CD4-positive, alpha-beta T cell (primary cell): Measurements from ENCODE around the gene B9D1. TPM values are rescaled to one million over a fixed set of nuclear protein-coding genes. Genes with fewer than 3 reads are reported as not detected.

Experiments used
- ATAC-seq: fragments of 200-7000 bp; cut with Tn5 transposase; one replicate; pipeline ENCODE4 v1.10.0; 2022; ENCODE audit warnings: mild to moderate bottlenecking; ENCODE audit not compliant: poor library complexity
- CTCF ChIA-PET: fragments of 350-600 bp; sonication (Branson Sonifier 250); formaldehyde crosslinking; loops from one replicate; lab custom pipeline; 2021; ENCODE audit warnings: antibody characterized with exemption, inconsistent platforms; lab: Charles Lee
- POLR2A ChIA-PET: fragments of 350-600 bp; sonication (Branson Sonifier 250); formaldehyde crosslinking; loops from one replicate; lab custom pipeline; 2021; ENCODE audit warnings: antibody characterized with exemption, inconsistent platforms; lab: Charles Lee
- DNase-seq, 14 experiments: peaks; one replicate each; pipeline ENCODE4 v3.0.0-alpha.2; 2013 to 2020; ENCODE audit warnings: mixed read lengths in 2 of 14
- H3K27ac ChIP-seq, 2 donors: one replicate each; pipeline versions ENCODE4 v1.5.1 to v1.7.0; 2013; ENCODE audit warnings: low read length in 2 of 2, low read depth in 1 of 2, mild to moderate bottlenecking in 1 of 2
- H3K27me3 ChIP-seq, 2 experiments: 1 replicate in 1 of 2; 2 replicates in 1 of 2; pipeline versions ENCODE4 v1.6.1 to v1.7.0; 2013; ENCODE audit warnings: low read length in 2 of 2, control low read depth in 1 of 2, mild to moderate bottlenecking in 1 of 2, moderate library complexity in 1 of 2; ENCODE audit not compliant: insufficient read depth in 2 of 2, control insufficient read depth in 1 of 2
- H3K36me3 ChIP-seq: one replicate; pipeline ENCODE4 v1.6.1; 2013; ENCODE audit warnings: low read length, control low read depth; ENCODE audit not compliant: insufficient read depth
- H3K4me1 ChIP-seq: one replicate; pipeline ENCODE4 v1.6.1; 2013; ENCODE audit warnings: low read length, control low read depth; ENCODE audit not compliant: insufficient read depth
- H3K4me3 ChIP-seq: one replicate; pipeline ENCODE4 v1.5.1; 2013; ENCODE audit warnings: mild to moderate bottlenecking, low read length, moderate library complexity
- H3K9me3 ChIP-seq, 2 experiments: 1 replicate in 1 of 2; 2 replicates in 1 of 2; pipeline versions ENCODE4 v1.6.1 to v1.7.0; 2013; ENCODE audit warnings: low read length in 2 of 2, mild to moderate bottlenecking in 2 of 2, control low read depth in 1 of 2, moderate library complexity in 1 of 2; ENCODE audit not compliant: control insufficient read depth in 1 of 2, insufficient read depth in 1 of 2
- H3K27ac Mint-ChIP-seq: one replicate; pipeline ENCODE4 v1.8.0; 2020; ENCODE audit warnings: mixed read lengths
- H3K27me3 Mint-ChIP-seq: one replicate; pipeline ENCODE4 v1.8.0; 2021; ENCODE audit warnings: mixed read lengths
- H3K36me3 Mint-ChIP-seq: one replicate; pipeline ENCODE4 v1.8.0; 2021; ENCODE audit warnings: low read depth, mixed read lengths
- H3K4me1 Mint-ChIP-seq: one replicate; pipeline ENCODE4 v1.8.0; 2021; ENCODE audit warnings: low read depth, mixed read lengths
- H3K4me3 Mint-ChIP-seq: one replicate; pipeline ENCODE4 v1.8.0; 2020; ENCODE audit warnings: mild to moderate bottlenecking, mixed read lengths
- H3K9me3 Mint-ChIP-seq: one replicate; pipeline ENCODE4 v1.8.0; 2020; ENCODE audit warnings: mixed read lengths
- CTCF ChIP-seq: fragments of 200-600 bp; IDR thresholded peaks from one replicate; pipeline ENCODE4 v1.8.0; 2022; ENCODE audit warnings: antibody characterized with exemption, mild to moderate bottlenecking
- intact Hi-C, 2 experiments: fragments of 100-400 bp; cut with DNase I in 1 of 2; cut with micrococcal nuclease in 1 of 2; formaldehyde crosslinking; loops; one replicate each; pipeline versions ENCODE4 v1.15.1 to v1.9.0; 2023 to 2025; cut with DNase I, micrococcal nuclease
- total RNA-seq, 174 experiments: library from RNA in 2 of 174; stranded (reverse) in 2 of 174; gene quantifications; one replicate each; pipeline ENCODE4 v1.2.3 and lab custom pipeline; 2021 to 2026

B9D1 gene
- total RNA-seq, 2 experiments from 2014 or later, result 0.66 to 0.73 TPM

GRCh38 chr17:19359856-19360255 lies 2.7 kb downstream of the B9D1 start:
- peak in 2 of 14 experiments; percentile 9 to 20 for DNase-seq
- H3K27ac Mint-ChIP-seq, result no peak overlapping the region
- Histone ChIP-seq H3K9me3 (no peaks in the 10 kb centered on the region), H3K36me3 (no peaks in the 10 kb centered on the region), H3K27me3 (peaks cover 3 to 4% of the 10 kb centered on the region in 2 experiments), H3K4me1 (peaks cover 16% of the 10 kb centered on the region), H3K4me3 (no peak overlapping the region), H3K27ac (no peak overlapping the region)
- ATAC-seq, result no peak
- no peaks in the 10 kb centered on the region for H3K36me3 Mint-ChIP-seq
- CTCF ChIA-PET, result interaction anchor here (1.5 kb wide), 1 partner anchor 22 kb away, joined by 3 read pairs; no protein-coding TSS in a partner anchor
- no peaks in the 10 kb centered on the region for H3K9me3 Mint-ChIP-seq
- POLR2A ChIA-PET, result interaction anchor here (0.7 kb wide), 1 partner anchor 18 kb away, joined by 3 read pairs; no protein-coding TSS in a partner anchor
- peaks cover 14% of the 10 kb centered on the region for H3K4me1 Mint-ChIP-seq
- intact Hi-C loops, result loop anchor here (5.0 to 10.0 kb wide), 3 partner anchors 147 to 355 kb away; partner anchors contain the start of genes ALDH3A2 (in 1 of the 2) and FAM83G (in 1 of the 2)
- H3K4me3 Mint-ChIP-seq, result no peak overlapping the region
- TF ChIP-seq CTCF, result no peak
- peaks cover 6% of the 10 kb centered on the region for H3K27me3 Mint-ChIP-seq

- Mint-ChIP-seq H3K27me3 (peaks cover 11% of the 10 kb centered on the region), H3K36me3 (no peaks in the 10 kb centered on the region), H3K4me1 (peaks cover 14% of the 10 kb centered on the region), H3K4me3 (peak overlapping the region; percentile 39), H3K9me3 (no peaks in the 10 kb centered on the region), H3K27ac (no peak overlapping the region)
- Histone ChIP-seq H3K9me3 (no peaks in the 10 kb centered on the region), H3K27ac (no peak overlapping the region), H3K27me3 (peaks cover under 1 to 3% of the 10 kb centered on the region in 2 experiments), H3K4me1 (peaks cover 16% of the 10 kb centered on the region), H3K4me3 (no peak overlapping the region), H3K36me3 (no peaks in the 10 kb centered on the region)
- ChIA-PET POLR2A (interaction anchor here (0.7 kb wide), 1 partner anchor 18 kb away, joined by 3 read pairs; no protein-coding TSS in a partner anchor), CTCF (interaction anchor here (1.5 kb wide), 1 partner anchor 21 kb away, joined by 3 read pairs; no protein-coding TSS in a partner anchor)
- intact Hi-C loops, result no loop called here
- TF ChIP-seq CTCF, result no peak
- DNase-seq (peak in 1 of 14 experiments; percentile 4), ATAC-seq (no peak)
Measured at GRCh38 chr17:19359151-19359550, 3.4 kb downstream of the B9D1 start.

- H3K27me3 ChIP-seq, result peaks cover 0 to 3% of the 10 kb centered on the region in 2 experiments
- peaks cover 14% of the 10 kb centered on the region for H3K27me3 Mint-ChIP-seq
- H3K36me3 Mint-ChIP-seq, result no peaks in the 10 kb centered on the region
- no peak for TF ChIP-seq CTCF
- peaks cover 11% of the 10 kb centered on the region for H3K4me1 Mint-ChIP-seq
- H3K4me1 ChIP-seq, result peaks cover 10% of the 10 kb centered on the region
- H3K4me3 Mint-ChIP-seq, result no peak overlapping the region
- ATAC-seq (no peak), DNase-seq (peak in 2 of 14 experiments; percentile 5 to 26)
- intact Hi-C loops, result no loop called here
- POLR2A ChIA-PET, result no interaction called here
- no peaks in the 10 kb centered on the region for H3K9me3 Mint-ChIP-seq
- H3K4me3 ChIP-seq, result no peak overlapping the region
- H3K36me3 ChIP-seq, result no peaks in the 10 kb centered on the region
- CTCF ChIA-PET, result no interaction called here
- no peak overlapping the region for H3K27ac ChIP-seq
- H3K27ac Mint-ChIP-seq, result no peak overlapping the region
- no peaks in the 10 kb centered on the region for H3K9me3 ChIP-seq
Measured at GRCh38 chr17:19357761-19358160, 4.8 kb downstream of the B9D1 start.
